A549 (cell line): Measurements from ENCODE around the gene TRIP6.

Experiments
- CTCF ChIP-seq: fragments of >200 bp; sonication (Bioruptor Twin); formaldehyde crosslinking; IDR thresholded peaks from 3 replicates; pipeline ENCODE4 v1.5.1; 2016
- EHMT2 ChIP-seq: fragments of 200-600 bp; sonication (generic); IDR thresholded peaks from 2 replicates; pipeline ENCODE4 v1.6.1; 2016; ENCODE audit warnings: antibody characterized with exemption, low read depth, mild to moderate bottlenecking, moderate library complexity
- MAX ChIP-seq: IDR thresholded peaks from 2 replicates; pipeline ENCODE4 v1.6.1; 2012
- USF2 ChIP-seq: fragments of 450-650 bp; IDR thresholded peaks from 2 replicates; pipeline ENCODE4 v1.6.1; 2014; ENCODE audit warnings: antibody characterized with exemption

- TF ChIP-seq USF2 (peak; percentile 50; the same call in 1 of the 2 replicates), CTCF (no peak), EHMT2 (no peak), MAX (peak; percentile 97)
Observed at GRCh38 chr7:100888988-100889750, 22.0 kb downstream of the TRIP6 start, which contains the start of gene UFSP1.
